Measurements from ENCODE around the gene RUVBL2.

RUVBL2 gene

DNA sequence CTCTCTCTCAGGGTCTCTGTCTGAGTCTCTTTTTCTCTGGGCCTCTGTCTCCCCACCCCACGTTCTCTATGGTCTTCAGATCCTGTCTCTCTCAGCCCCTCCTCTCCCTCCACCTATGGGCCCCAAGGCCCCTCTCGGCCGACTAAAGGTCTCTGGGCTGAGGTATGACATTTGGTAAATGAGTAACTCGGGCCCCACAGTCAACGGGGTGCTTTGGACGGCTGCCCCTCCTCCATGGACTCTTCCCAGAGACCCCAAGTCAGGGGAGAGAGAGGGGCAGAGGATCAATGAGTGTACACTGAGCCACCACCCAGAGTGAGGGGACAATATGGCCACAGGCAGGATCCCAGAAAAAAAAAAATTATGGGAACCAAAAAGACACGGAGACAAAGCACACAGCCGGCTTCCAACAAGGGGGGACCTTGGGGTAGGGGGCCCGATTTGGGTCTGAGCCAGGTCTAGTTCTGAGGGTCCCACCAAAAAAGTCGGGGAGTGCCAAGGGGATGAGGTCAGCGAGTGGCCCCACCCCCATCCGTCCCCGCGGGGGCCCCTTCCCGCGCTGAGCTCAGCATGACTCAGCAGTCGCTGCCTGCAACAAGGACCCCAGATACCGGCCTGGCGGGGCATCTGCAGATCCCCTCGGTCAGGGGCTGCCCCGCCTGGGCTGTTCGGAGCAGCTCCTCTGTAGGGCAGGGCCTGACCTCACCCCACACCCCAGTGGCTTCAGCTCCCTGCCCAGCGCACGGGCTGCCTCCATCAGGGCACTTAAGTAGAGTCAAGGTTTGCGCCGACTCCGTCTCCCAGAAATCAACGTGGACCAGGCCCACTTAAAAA, 30.1 kb upstream of the RUVBL2 start:
- DNase-seq (ENCODE audit: low read depth in 2 of 2, low spot score in 1 of 2) = peak in 1 of 2 donors; percentile 38

DNA sequence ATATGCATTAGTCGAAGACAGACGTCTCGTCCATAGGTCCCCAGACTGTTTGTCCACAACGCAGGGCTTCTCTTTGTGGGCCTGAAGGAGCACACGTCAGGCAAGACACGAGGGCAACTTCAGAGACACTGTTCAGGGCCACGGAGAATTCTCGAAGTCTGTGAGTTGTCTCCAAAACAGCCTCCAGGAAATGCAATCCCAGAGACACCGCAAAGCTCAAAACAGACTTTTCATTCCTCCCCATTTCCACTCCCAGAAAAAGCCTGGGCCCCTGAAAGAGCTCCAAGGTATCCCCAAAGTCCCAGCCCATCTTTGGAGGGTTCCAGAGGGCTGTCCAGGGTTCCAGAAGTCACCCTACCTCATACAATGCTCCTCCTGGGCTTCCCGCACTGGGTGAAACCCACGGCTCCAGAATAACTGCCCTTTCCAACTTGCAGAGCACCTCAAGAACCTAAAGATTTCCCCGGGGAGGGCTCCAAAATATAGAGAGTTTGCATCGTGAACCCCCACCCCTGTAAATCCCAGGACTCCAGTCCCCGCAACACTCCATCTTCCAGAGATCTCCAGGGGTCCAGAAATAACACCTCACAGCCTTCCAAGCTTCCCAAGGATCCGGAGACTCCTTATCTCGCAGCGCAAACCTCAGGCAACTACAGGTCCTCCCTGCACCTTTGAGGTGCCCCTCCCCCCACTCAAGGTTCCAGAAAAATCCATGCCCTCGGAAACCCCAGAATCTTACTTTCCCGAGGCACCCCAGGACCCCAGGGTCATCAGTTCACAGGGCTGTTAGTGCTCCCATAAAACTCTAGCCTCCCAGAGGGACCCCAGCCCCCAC, 29.3 kb upstream of the RUVBL2 start:
- DNase-seq (ENCODE audit: low read depth in 2 of 2, low spot score in 1 of 2) = no peak

DNA sequence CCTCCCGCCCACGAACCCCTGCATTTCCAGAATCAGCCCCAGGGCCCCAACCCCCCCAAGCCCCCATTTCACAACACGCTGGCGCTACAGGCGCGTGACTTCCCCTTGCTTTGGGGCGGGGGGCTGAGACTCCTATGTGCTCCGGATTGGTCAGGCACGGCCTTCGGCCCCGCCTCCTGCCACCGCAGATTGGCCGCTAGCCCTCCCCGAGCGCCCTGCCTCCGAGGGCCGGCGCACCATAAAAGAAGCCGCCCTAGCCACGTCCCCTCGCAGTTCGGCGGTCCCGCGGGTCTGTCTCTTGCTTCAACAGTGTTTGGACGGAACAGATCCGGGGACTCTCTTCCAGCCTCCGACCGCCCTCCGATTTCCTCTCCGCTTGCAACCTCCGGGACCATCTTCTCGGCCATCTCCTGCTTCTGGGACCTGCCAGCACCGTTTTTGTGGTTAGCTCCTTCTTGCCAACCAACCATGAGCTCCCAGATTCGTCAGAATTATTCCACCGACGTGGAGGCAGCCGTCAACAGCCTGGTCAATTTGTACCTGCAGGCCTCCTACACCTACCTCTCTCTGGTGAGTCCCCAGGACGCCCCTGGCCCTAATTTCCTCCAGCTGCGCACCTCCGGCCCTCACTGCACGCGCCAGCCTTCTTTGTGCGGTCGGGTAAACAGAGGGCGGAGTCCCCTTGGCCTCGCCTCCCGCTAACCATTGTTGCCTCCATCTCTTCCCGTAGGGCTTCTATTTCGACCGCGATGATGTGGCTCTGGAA, 28.5 kb upstream of the RUVBL2 start, which contains the start of gene FTL:
Gene FTL, plus strand, starts transcription at position 270 of the 766 bp plus-strand sequence. Its CDS starts 199 bp downstream, at position 469.
- DNase-seq (ENCODE audit: low read depth in 2 of 2, low spot score in 1 of 2) = peak; percentile 78

DNA sequence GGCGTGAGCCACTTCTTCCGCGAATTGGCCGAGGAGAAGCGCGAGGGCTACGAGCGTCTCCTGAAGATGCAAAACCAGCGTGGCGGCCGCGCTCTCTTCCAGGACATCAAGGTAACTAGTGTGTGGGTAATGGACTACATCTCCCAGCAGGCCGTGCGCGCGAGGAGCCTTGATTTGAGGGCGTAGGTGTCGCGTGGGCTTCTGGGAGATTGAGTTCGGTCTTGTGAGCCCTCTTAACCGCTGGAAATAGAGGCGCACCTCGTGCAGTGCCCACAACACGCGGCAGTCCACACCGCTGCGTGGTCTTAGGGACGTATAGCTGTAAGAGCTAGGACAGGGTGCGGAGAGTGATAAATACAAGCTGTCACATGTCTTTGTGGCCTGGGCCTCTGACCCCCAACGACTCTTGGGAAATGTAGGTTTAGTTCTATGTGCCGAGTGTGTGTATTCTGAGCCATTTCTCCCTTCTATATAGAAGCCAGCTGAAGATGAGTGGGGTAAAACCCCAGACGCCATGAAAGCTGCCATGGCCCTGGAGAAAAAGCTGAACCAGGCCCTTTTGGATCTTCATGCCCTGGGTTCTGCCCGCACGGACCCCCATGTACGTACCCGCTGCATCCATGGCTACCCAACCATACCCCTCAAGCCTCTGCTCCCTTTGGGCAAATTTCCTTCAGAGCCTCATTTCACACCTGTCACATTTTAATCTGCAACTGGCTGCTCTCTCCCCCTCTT, 27.7 kb upstream of the RUVBL2 start:
- peak; percentile 74 to 83 for DNase-seq (ENCODE audit: low read depth in 2 of 2, low spot score in 1 of 2)

DNA sequence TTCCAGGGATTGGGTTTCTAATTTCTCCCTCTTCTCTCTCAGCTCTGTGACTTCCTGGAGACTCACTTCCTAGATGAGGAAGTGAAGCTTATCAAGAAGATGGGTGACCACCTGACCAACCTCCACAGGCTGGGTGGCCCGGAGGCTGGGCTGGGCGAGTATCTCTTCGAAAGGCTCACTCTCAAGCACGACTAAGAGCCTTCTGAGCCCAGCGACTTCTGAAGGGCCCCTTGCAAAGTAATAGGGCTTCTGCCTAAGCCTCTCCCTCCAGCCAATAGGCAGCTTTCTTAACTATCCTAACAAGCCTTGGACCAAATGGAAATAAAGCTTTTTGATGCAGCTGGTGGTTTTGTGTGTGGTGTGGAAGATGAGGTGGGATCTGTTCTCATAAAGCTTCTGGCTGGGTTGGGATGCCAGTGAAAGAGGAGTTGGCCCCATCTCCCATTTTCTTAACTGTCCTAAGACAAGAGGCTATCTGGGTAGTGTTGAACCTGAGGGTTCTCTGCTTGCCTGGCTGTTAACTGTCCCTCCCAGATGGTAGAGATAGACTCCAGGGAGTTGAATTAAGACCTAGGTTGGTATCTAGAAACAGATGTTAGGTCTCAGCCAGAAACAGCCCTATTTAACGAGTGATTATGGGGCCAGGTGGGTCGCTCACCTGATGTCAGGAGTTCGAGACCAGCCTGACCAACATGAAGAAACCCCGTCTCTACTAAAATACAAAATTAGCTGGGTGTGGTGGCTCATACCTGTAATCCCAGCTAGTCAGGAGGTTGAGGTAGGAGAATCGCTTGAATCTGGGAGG, 26.9 kb upstream of the RUVBL2 start:
- DNase-seq (ENCODE audit: low read depth in 2 of 2, low spot score in 1 of 2) = no peak

DNA sequence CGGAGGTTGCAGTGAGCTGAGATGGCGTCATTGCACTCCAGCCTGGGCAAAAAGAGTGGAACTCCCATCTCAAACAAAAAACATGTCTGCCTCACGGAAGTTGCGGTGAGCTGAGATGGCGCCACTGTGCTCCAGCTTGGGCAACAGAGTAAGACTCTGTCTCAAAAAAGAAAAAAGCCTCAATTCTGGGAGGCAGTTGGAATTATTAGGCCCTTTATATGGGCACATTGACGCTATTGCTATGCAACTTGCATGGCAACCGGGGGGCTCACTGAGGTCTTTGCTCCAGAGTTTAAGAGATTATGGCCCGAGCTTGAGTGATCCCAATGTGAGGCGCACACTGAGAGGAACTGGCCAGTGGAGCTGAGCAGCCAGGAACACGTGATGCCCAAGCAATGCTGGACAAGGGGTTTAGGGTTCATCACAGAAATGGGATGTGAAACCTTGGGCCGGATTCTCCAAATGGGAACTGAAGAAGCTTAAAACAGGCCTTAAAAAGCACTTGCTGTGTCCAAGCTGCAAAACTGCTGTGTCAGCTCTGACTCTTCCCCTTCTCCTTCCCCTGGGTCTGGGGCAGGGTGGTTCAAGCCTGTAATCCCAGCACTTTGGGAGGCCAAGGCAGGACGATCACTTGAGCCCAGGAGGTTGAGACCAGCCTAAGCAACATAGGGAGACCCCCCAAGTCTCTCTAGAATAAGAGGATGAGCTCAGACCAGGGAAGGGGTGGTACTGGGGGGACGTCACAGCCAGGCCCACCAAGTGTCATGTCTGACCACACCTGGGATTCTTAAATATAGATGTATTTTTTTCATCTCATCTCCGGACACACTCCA, 26.1 kb upstream of the RUVBL2 start:
- no peak for DNase-seq (ENCODE audit: low read depth in 2 of 2, low spot score in 1 of 2)

DNA sequence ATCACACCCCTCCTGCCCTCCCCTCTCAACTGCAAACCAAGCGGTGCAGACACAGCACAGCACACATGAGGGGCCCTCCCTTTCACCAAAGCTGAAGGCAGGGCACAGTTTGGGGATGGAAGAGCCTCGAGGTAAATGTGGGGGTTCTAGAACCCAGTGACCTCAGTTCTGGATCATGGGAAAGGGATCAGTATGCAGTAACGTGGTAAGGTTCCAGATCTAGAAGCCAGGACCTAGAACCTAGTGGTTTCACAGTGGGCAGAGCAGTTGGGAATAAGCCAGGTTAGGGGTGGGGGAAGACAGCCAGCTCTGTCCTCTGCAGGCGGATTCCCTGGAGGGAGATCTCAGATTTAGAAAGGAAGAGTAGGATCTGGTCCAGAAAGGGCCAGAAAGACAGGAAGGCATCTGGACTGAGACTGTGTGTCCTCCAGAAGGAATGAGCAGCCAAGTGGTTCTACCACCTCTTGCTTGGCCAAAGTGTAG, 25.5 kb upstream of the RUVBL2 start:
- no peak for DNase-seq (ENCODE audit: low read depth in 2 of 2, low spot score in 1 of 2)

DNA sequence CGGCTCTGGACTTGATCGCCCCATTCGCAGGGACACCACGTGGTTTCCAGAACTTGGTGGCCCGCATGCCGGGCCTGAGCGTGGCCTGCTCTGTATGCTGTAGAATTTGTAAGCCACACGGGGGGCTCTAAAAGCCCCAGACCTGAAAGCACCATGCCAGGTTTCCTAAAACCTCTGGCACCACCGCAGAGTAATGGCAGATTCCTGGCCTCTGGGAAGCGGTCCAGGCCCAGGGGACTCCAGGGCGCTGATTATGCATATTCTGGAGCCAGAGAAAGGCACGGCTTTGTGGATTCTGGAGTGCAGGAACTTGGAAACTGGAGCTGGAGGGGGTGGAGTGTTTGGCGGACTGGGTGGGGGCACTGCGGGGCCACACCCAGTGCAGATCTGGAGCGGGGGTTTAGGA, 24.9 kb upstream of the RUVBL2 start:
- no peak for DNase-seq (ENCODE audit: low read depth in 2 of 2, low spot score in 1 of 2)

DNA sequence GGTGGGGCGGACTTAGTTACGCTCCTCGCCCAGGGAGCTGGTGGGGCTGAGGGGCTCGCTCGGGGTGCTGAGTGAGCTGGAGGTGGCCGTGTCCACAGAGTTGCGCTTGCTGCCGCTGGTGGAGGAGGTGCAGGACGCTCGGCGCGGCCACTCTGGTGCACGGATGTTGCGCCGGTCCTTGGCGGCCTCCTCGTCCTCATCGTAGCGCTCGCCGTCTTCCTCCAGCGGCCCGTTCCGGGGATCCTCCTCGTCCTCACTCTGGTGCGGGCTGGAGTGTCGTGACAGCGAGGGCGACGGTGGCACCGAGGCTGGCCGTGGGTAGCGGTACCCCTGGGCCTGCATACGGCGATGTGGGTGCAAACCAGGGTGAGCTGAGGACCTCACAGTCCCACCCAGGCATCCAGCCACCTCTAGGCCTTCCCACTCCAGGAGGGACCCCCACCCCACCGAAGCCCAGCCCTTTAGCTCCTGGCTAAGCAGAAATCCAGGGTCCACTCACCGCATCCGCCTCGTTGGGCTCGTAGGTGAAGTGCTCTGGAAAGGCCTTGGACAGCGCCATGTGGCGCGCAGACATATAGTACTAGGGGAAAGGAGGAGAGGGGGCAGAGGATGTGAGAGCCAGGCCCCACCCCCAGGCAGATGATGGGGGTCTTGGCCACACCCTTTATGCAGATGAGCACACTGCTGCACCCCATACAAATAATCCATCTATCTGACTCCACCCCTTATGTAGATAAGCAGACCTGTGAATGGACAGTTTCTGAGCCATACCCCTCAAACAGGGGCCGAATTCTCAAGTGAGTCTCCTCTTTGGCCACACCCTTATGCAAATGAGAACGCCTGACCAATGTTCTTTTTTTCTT, 24.2 kb upstream of the RUVBL2 start:
- no peak for DNase-seq (ENCODE audit: low read depth in 2 of 2, low spot score in 1 of 2)

DNA sequence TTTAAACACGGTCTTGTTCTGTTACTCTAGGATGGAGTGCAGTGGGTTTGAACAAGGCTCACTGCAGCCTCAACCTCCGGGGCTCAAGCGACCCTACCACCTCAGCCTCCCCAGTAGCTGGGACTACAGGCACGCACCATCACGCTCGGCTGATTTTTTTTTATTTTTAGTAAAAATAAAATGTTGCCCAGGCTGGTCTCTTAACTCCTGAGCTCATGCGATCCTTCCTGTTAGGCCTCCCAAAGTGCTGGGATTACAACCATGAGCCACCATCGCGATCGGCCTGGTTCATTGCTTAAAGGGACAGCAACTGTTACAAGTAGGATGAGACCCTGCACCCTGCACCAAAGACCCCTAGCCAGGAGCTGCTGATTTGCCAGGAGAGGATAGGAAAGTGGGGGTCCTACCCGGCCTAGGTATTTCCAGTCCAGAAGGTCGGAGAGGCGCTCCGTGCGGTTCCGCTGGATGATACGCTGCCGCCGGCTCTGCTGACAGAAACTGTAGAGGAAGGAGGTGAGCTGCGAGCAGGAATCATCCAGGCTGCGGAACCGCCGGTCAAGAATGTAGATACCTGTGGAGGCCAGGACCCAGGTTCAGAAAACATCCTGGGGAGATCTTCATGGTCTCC, 23.4 kb upstream of the RUVBL2 start:
- DNase-seq (ENCODE audit: low read depth in 2 of 2, low spot score in 1 of 2) = no peak

DNA sequence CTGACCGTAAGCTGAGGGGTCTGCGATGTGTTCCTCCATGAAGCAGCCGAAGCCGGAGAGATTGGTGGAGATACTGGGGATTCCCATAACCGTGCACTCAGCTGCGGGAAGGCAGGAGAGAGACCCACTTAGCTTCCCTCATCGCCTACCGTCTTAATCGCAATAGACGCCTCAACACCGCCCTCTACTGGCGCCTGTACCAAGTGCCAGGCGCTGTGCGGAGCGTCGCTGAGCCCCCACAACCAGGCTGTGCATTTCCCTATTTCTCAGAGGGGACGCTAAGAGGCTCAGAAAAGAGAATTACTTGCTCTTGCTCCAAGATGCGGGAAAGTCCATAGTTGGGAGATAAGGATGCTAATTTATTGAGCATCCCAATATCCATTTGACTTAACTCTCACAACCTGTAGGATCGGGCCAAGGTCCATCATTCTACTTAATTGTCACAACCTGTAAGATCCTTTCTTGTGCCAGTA, 22.7 kb upstream of the RUVBL2 start:
- peak; percentile 71 for DNase-seq (ENCODE audit: low read depth in 2 of 2, low spot score in 1 of 2)

DNA sequence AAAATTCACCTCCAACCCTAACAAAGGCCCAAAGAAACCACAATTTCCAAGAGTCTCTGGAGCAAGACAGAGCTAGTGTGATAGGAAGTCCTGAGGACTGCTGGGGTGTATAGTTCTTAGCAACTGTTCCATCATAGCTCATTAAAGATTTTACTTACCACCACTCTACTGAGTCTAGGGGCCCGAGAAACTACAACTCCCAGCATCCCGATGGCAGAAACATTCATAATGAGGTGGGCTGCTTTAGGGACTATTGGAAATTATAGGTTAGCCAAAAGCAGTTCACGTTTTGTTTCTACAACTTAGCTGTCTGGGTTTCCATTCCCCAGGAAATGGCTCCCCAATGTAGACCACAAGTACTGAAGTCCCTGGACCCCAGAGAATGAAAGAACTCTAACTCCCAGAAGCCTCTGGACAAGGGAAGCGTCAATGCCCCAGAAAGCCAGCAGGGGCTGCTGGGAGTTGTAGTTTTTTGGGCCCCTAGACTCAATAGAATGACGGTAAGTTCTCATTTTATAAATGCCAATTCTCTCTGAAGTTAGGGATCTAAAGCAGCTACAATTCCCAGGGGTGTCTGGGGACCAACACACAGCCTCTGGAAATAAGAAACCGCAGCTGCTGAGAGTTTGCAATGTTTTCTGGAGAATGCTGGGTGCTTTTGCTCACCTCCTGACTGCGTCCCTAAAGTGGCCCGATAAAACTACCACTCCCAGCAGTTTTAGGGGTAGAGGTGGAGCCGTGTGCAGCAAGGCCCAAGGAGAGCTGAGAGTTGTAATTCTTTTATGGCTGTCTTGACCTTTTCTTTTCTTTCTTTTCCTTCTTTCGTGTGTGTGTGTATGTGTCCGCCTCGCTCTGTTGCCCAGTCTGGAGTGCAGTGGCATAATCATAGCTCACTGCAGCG, 17.5 kb upstream of the RUVBL2 start:
- no peak for DNase-seq (ENCODE audit: low read depth in 2 of 2, low spot score in 1 of 2)

DNA sequence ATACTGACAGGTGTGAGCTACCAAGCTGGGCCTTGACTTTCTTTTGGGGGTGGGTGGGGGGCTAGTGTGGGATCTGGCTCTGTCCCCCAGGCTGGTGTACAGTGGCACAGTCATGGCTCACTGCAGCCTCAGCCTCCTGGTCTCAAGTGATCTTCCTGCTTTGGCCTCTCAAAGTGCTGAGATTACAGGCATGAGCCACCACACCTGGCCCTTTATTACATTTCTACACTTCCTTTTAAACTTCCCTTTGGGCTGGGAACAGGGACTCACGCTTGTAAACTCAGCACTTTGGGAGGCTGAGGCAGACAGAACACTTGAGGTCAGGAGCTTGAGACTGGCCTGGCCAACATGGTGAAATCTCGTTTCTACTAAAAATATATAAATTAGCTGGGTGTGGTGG, 16.6 kb upstream of the RUVBL2 start:
- DNase-seq (ENCODE audit: low read depth in 2 of 2, low spot score in 1 of 2) = no peak

DNA sequence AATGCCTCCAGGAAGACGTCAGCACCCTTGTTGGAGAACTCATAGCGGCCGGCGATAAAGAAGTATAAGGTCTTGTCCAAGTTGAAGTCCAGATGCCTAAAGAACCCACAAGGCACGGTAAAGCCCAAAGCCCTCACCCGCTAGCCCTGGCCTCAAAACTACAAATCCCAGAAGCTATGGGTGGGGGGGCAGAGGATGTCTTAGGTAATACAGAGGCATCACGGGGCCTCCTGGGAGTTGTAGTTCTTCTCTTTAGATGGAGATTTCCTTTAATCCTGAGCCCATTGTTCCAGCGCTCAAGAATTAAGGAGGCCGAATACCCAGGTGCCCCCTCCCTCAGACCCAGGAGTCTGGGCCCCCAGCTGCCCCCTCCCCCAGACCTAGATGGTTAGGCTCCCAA, 11.4 kb upstream of the RUVBL2 start:
- DNase-seq (ENCODE audit: low read depth in 2 of 2, low spot score in 1 of 2) = no peak

DNA sequence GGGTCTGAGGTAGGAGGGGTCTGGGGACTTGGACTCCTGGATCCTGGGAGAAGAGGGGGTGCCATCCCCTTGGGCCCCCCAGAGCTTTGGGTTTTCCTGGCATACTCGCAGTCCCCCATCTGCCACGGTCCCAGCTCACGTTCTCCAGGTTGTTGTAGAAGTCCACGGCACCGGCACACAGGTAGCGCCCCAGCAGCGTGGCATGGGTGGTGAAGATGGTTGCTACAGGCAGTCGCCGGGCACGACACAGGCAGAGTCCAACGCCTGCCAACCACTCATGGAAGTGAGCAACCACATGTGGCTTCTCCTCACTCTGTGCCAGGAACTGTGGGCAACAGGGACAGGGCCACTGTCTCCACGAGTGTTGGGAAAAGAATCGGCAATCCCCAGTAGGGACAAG, 8.0 kb upstream of the RUVBL2 start:
- DNase-seq (ENCODE audit: low read depth in 2 of 2, low spot score in 1 of 2) = no peak

DNA sequence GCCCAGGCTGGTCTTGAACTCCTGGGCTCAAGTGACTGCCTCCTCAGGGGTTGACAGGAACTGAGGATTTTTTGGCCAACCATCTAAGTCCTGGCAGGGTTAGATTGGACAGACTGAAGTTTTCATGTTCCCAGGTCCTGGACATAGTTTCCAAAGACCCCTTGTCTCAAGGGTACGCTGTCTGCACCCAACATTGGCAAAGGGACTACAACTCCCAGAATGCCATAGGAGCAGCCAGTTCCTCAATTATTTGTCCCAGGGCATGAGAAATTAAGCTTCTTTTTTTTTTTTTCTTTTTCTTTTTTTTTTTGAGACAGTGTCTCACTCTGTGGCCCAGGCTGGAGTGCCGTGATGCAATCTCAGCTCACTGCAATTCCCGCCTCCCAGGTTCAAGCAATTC, 7.5 kb upstream of the RUVBL2 start:
- DNase-seq (ENCODE audit: low read depth in 2 of 2, low spot score in 1 of 2) = no peak
